Activated CD8-positive, alpha-beta memory T cell treated with anti-CD3 and anti-CD28 coated beads for 24 hours (primary cell): ENCODE results near the gene COMMD2.

ENCODE experiments used
- DNase-seq: peaks from one replicate; pipeline ENCODE4 v3.0.0-alpha.2; 2020

Gene COMMD2

DNA sequence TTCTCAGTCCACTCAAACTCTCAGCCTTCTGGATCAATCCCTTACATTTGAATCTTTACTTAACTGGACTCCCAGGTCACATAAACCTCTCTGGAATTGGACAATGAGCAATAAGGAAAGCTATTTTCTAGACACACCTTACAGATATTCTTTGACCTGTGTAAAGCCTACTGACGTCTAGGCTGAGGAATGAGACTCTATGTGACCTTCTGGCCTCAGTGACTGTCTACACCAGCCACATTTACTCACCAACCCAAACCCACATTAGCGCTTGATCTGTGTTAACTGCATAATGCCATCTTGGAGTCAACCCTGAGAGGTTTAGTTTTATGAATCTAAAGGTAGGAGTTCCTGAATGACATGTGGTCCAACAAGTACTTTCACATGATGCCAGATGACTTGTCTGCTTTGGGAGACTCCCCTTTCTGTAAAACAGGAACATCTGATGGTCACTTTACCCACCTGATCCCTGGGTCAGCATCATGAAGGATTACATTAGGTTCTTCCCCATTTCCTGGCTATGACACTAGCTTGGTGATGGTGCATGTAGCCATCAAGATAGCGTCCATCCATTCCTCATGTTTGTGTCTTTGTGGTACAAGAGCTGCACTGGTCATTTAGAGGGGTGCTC, 11.4 kb upstream of the COMMD2 start:
- no peak for DNase-seq

- DNase-seq, result no peak
These were observed 1.4 kb upstream of the COMMD2 start for GRCh38 chr3:149753717-149754116.

DNA sequence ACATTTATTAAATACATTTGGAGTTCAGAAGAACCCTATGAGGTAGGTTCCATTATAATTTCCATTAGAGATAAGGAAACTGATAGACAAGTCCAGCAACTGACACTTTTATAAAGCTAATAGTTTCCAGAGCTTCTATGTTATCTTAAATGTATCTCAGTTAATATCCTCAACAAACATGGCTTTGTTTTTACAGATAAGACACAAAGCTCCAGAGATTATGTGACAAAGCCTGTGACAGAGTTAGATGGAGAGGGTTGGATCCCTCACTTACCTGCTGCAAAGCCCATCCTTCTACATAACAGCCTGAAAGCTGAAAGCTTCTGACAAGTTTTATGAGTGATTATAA, 473 bp upstream of the COMMD2 start:
- DNase-seq, result no peak

GRCh38 chr3:149751551-149751950, 738 bp downstream of the COMMD2 start:
- DNase-seq, result no peak

DNA sequence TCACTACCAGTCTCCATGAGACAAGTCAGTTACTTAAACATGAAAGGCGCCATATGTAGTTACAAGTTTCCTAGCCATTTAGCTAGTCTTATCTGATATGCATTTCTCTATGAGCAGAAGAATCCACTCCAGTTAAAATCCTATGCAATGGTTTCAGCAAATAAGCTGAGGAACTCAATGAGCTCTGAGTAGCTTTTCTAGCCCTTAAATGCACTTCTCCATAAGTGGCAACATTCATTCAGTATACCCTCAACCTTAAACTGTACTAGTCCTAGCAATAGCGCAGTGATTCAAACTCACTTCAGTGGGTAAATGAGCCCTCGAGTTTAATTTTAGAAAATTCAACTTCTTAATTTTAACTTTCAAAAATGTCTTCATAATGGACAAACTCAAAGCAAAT, 7.7 kb downstream of the COMMD2 start:
- no peak for DNase-seq

DNA sequence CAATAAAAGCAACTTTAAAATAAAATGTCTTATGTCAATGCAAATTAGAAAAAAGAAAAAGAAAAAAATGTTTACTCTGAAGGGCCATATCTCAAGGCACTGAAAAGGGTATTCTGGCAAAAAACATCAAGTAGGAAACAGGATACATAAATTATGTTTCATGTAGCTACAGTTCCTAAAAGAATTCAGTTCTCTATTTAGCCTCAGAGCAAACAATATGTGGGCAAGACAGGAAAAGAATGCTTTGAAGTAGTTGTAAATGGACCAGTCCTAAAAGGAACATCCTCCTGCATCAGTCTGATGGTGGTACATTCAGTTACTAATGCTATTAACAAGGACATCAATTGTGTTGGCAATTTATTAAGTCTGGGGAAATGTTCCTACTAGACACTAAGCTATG, 8.1 kb downstream of the COMMD2 start:
- no peak for DNase-seq

- DNase-seq, result no peak
These were observed 12.9 kb downstream of the COMMD2 start for GRCh38 chr3:149739396-149739795.

DNA sequence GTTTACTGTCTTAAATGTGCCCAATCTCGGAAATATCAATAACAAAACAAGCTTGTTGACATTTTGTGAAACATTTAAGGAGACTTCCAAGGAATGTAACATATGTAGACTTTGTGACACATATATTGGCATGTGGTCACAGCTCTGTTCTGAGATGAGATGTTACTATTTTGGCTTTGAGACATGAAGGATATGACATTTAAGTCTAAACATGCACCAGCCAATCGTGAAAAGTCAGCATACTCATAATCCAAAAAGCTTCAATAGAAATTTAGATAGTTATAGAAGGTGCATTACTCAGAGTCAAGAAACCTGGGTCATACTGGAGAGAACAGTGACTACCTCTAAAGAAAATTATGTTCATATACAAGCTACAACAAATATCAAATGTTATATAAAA, 13.4 kb downstream of the COMMD2 start:
- no peak for DNase-seq

DNA sequence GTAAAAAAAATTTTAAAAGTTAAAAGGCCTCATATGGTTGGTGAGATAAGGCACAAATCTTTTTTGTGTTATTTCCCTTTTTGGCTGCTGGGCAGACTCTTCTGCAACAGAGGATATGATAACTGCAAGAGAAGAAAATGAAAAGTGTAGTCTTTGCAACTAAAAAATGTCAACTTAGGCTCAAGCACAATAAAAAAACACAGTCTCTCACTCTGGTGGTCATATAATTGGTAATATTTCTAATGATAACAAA, 15.4 kb downstream of the COMMD2 start:
- no peak for DNase-seq

GRCh38 chr3:149736175-149736952, 15.9 kb downstream of the COMMD2 start:
- DNase-seq, result no peak

DNA sequence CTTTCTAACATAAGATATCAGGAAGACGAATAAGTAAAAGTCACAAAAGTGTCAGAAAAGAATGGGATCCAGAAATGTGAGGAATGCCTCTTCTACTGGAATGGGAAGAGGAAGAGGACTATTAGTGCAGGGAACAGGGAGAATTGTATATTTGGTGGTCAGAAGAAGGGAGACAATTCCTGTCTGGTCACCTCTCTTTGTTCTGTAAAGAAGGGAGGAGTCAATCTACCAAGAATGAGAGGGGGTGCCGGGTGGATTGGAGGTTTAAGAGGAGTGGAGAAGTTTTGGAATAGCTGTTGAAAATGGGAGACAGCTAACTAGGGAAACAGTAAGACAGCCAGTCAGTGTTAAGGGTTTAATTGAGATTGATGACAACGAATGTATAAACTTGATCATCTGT, 20.1 kb downstream of the COMMD2 start:
- DNase-seq, result no peak

DNA sequence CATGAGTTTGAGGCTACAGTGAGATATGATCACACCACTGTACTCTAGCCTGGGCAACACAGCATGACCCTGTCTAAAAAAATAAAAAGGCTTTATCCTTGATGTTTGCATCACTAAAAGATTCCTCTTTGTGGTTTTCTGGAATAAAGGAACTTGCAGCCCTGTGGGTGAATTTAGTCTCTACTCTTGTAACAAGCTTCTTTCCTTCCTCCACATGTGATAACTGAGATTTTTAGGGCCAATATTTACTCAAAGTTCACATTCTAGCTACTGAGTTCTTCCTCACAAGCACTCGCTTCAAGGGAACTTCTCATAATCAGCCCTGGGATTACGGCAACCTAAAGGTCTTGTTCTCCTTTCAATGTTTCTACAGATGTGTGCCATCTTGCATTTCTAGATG, 24.6 kb downstream of the COMMD2 start:
- no peak for DNase-seq

DNA sequence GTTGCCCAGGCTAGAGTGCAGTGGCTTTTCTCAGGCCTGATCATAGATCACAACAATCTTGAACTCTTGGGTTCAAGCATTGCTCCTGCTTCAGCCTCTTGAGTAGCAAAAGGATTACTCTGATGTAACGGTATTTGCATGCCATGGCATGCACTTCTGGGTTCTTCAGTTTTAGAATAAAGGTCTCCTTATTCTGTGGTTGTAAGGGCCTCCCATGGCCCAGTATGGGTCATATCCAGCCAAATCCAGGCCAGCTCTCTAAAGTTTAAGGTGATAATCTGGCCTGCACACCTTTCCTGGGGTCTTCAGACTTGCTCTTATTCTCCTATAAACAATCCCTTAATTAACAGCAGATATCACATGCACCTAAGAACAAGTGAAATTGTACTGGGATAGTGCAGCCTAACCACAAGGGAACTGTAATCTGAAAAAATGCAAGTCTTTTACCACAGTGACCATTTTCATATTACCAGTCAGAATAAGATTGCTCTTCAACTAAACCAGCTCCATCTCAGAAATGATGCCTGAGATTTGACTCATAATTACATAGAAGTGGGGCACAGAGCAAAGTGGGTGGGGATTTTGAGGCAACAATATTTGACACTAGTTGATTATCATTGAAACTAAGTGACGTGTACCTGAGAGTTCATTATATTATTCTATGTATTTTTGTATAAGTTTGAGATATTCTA, 25.4 kb downstream of the COMMD2 start:
- no peak for DNase-seq

DNA sequence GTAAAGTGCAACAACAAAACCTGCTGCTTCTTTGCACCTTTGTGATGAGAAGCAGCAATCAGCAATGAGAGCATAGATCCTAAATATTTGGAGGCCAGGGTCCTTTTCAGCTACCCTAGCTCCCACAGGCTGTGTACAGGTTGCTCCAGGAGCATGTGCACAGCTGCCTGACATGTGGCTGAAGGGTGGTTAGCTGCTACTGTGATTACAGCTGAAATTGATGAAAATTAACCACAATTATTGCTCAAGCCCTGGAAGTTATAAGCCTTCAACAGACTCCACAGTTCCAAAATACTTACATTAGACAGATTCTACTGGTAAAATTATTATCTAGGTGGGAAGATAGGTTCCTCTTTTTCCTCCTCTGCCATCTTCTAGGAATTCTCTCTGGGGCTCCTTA, 28.5 kb downstream of the COMMD2 start:
- DNase-seq, result no peak

DNA sequence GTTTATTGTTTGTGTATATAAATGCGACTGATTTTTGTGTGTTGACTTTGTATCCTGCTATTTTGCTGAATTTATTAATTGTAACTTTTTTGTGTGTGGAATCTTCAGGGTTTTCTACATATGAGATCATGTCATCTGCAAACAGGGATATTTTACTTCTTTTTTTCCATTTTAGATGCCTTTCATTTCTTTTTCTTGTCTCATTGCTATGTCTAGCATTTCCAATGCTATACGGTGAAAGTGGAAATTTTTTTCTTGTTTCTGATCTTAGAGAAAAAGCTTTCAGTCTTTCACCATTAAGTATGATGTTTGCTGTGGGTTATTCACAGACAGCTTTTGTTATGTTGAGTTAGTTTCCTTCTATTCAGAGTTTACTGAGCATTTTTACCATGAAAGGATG, 31.4 kb downstream of the COMMD2 start:
- no peak for DNase-seq

DNA sequence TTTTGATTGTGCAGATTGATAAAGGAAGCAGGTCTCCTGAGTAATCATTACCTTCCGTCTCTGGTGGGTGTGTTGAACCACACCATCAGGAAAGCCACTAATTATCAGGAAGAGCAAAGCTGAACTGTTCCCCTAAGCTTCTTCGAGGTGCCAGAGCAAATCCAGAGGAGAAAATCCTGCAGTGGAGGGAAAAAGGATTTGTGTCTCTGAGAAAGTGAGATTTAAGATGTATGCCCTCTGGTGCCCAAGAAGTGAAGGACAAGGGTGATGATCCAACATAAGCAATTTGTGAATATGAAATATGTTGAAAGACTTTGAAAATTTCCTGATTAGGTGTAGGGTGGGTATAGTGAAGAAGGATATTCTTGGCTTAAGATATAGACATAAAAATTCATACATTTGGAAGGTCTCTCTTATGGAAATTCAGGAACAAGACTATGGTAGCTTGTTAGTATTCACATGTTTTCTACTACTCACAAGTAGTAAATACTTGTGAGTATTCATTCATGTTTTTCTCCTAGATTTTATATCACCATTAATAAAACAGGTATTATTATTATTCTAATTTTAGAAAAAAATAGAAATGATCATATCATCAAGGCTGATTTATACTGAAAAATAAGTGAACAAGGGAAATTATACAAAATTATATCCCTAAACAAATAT, 34.8 kb downstream of the COMMD2 start:
- no peak for DNase-seq

GRCh38 chr3:149716984-149717383, 35.3 kb downstream of the COMMD2 start:
- no peak for DNase-seq

DNA sequence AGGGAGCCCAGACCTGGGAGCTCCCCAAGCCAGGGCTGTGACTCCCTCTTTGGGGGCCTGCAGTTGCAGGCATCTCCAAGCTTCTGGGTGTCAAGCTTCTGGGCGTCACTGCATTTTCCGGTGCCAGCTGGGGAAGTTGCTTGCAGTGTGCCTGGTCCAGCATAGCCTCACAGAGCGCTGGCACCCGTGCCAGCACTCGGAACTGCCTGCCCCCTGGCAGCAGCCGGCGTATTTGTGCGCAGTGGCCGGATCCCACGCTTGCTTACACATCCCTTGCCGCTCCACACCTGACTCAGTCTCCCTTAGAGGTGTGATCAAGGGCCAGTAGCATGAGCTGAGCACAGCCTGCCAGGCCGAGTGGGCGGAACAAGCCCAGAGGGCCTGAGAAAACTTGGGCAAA, 37.0 kb downstream of the COMMD2 start:
- DNase-seq, result no peak

- no peak for DNase-seq
These were observed 38.3 kb downstream of the COMMD2 start for GRCh38 chr3:149713730-149714654.

- no peak for DNase-seq
These were observed 45.4 kb downstream of the COMMD2 start for GRCh38 chr3:149706905-149707304.

DNA sequence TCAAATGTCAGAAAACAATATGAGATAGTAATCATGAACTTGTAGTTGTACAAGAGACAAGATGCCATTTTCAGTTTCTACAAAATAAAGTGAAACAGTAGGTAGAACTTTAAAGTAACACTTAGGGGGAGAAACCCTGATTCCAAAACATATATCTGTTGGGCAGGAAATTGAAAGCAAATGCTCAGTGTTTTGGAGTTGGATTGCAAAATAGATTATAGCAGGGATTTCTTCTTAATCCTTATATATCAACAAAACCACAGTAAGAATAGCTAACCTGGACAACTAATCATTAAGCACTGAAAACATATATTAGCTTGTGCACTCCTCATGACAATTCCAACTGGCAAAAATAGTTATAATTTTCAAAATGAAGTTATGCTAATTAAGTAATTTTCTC, 46.9 kb downstream of the COMMD2 start:
- DNase-seq, result no peak

GRCh38 chr3:149703466-149703865, 48.8 kb downstream of the COMMD2 start:
- DNase-seq, result no peak
